OCI-LY7 (cell line): ENCODE measurements around the gene PPP4R2.

Experiments
- EZH2phosphoT487 ChIP-seq: fragments of 200-600 bp; sonication (generic); IDR thresholded peaks from 2 replicates; pipeline ENCODE4 v1.6.1; 2018; ENCODE audit warnings: low read depth, borderline replicate concordance, mild to moderate bottlenecking, mixed run types, antibody characterized with exemption, low read length, moderate library complexity, mixed read lengths
- TF ChIP-seq, protein P1 (sequence below): fragments of 200-600 bp; sonication (generic); conservative IDR thresholded peaks from 2 replicates; pipeline ENCODE4 v1.5.1; 2014; ENCODE audit warnings: mild to moderate bottlenecking, antibody characterized with exemption, low read length, moderate library complexity, mixed read lengths

DNA sequence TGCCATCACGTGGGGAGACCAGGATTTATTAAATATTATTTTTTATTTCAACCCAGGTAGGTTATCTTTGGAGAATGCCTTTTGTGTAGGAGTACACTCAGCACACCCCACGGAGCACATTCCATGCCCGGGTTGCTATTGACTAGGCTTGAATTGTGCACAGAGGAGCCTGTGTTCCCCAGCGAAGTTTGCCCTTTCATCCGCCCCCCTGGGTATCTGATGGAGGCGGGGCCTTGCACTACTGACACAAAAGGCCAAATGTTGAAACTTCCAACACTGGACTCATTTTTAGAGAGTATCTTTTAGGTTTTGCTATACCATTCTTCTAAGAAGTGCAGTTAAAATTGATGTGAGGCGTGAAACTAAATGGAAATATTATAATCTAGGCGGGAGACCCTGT lies 39.3 kb upstream of the PPP4R2 start:
- TF ChIP-seq, protein P1, sequence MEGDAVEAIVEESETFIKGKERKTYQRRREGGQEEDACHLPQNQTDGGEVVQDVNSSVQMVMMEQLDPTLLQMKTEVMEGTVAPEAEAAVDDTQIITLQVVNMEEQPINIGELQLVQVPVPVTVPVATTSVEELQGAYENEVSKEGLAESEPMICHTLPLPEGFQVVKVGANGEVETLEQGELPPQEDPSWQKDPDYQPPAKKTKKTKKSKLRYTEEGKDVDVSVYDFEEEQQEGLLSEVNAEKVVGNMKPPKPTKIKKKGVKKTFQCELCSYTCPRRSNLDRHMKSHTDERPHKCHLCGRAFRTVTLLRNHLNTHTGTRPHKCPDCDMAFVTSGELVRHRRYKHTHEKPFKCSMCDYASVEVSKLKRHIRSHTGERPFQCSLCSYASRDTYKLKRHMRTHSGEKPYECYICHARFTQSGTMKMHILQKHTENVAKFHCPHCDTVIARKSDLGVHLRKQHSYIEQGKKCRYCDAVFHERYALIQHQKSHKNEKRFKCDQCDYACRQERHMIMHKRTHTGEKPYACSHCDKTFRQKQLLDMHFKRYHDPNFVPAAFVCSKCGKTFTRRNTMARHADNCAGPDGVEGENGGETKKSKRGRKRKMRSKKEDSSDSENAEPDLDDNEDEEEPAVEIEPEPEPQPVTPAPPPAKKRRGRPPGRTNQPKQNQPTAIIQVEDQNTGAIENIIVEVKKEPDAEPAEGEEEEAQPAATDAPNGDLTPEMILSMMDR, result no peak
- TF ChIP-seq EZH2phosphoT487, result no peak
